Transverse colon (tissue), 4 donors: Measurements from ENCODE around the gene ICAM4.

Experiments used
- POLR2A ChIP-seq: fragments of 450-650 bp; IDR thresholded peaks from one replicate; pipeline ENCODE4 v1.6.1; 2016; ENCODE audit warnings: antibody characterized with exemption, mild to moderate bottlenecking, moderate library complexity
- POLR2AphosphoS5 ChIP-seq, 3 donors: sonication (generic); formaldehyde crosslinking; IDR thresholded peaks; one replicate each; pipeline ENCODE4 v1.6.1; 2016; ENCODE audit warnings: antibody characterized with exemption in 3 of 3
- TF ChIP-seq, protein P1 (sequence below), 5 experiments: fragments of 200-600 bp in 3 of 5; fragments of 450-650 bp in 2 of 5; sonication (generic) in 3 of 5; IDR thresholded peaks; 1 replicate in 2 of 5; 2 replicates in 3 of 5; pipeline ENCODE4 v1.5.1; 2016 to 2017; ENCODE audit warnings: antibody characterized with exemption in 5 of 5, inconsistent platforms in 3 of 5, mild to moderate bottlenecking in 2 of 5, moderate library complexity in 1 of 5

DNA sequence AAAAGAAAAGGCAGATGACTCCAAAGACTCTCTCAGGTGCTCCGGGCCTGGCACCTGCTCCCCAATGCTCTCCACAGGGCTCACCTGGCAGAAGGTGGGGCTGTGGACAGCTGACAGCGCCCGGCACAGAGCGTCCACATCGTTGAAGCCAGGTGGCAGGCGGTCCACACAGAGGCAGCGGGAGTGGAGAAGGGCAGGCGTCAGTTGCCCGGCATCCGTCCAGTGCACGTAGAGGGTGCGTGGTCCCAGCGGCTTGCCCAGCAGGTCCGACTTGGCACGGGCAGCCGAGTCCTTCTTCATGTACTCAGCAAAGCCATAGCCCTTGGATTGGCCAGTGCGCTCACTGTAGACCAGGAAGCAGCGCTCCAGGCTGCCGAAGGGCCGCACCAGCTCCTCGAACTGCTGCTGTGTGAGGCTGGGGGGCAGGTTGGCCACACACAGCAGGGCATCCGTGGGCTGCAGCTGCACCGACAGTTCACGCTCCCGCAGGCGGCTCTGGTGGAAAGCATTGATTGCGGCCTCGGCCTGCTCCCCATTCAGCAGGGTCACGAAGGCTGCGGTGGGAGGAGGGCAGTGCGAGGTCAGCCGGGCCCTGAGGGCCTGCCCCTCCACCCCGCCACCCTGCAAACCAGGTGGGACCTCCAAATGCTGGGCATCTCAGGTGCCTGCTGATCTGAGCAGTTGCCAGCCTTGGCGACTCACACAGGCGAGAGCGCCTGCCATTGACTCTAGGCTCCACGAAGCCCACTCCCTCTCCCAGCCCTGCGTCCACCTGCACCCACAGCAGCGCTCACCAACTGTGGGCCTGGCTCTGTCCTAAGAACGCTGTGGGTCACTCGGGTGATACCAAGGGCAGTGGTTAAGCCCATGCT is 42.0 kb downstream of the ICAM4 start:
- TF ChIP-seq, protein P1, sequence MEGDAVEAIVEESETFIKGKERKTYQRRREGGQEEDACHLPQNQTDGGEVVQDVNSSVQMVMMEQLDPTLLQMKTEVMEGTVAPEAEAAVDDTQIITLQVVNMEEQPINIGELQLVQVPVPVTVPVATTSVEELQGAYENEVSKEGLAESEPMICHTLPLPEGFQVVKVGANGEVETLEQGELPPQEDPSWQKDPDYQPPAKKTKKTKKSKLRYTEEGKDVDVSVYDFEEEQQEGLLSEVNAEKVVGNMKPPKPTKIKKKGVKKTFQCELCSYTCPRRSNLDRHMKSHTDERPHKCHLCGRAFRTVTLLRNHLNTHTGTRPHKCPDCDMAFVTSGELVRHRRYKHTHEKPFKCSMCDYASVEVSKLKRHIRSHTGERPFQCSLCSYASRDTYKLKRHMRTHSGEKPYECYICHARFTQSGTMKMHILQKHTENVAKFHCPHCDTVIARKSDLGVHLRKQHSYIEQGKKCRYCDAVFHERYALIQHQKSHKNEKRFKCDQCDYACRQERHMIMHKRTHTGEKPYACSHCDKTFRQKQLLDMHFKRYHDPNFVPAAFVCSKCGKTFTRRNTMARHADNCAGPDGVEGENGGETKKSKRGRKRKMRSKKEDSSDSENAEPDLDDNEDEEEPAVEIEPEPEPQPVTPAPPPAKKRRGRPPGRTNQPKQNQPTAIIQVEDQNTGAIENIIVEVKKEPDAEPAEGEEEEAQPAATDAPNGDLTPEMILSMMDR (IDR thresholded peaks at IDR 0.05) = no peak
- no peak for TF ChIP-seq POLR2AphosphoS5 (IDR thresholded peaks at IDR 0.05)
- TF ChIP-seq POLR2A = no peak
